ENCODE measurements around the gene CORO6. TPM values are rescaled to one million over a fixed set of nuclear protein-coding genes. Genes with fewer than 3 reads are reported as not detected.

Gene CORO6
- total and polyA plus RNA-seq, 2 of the 13 experiments (the other 11 are each of a cell fraction or from before 2014, with no cell fraction given) = 0.42 to 0.82 TPM

- peak; percentile 69; the same call in 1 of the 2 replicates for TF ChIP-seq SNAPC5 (CRISPR knock-in tag; IDR thresholded peaks at IDR 0.05; ENCODE audit: borderline replicate concordance)
- TF ChIP-seq CSRNP2 (CRISPR knock-in tag; conservative IDR thresholded peaks at IDR 0.05; ENCODE audit: low read depth) = no peak
- TF ChIP-seq PLRG1 (conservative IDR thresholded peaks at IDR 0.05) = no peak
- no peak for TF ChIP-seq SMC3 (IDR thresholded peaks at IDR 0.05; ENCODE audit: low read length)
- no peak for TF ChIP-seq MNT (IDR thresholded peaks at IDR 0.05)
- TF ChIP-seq TFDP1 (CRISPR knock-in tag; IDR thresholded peaks at IDR 0.05; ENCODE audit: borderline replicate concordance) = peak; percentile 73; the same call in 1 of the 2 replicates
- TF ChIP-seq NR3C1 (CRISPR knock-in tag; IDR thresholded peaks at IDR 0.05) = no peak
- no peak for TF ChIP-seq SNAPC2 (CRISPR knock-in tag; IDR thresholded peaks at IDR 0.05)
- TF ChIP-seq ZNF691 (CRISPR knock-in tag; IDR thresholded peaks at IDR 0.05; ENCODE audit: borderline replicate concordance, low read depth) = peak; percentile 55; the same call in 1 of the 2 replicates
- TF ChIP-seq ZNF639 (CRISPR knock-in tag; conservative IDR thresholded peaks at IDR 0.05) = no peak
- TF ChIP-seq STAT6 (CRISPR knock-in tag; IDR thresholded peaks at IDR 0.05; ENCODE audit: borderline replicate concordance) = no peak; the same call in 1 of the 2 replicates
- TF ChIP-seq ZNF564 (CRISPR knock-in tag; IDR thresholded peaks at IDR 0.05) = peak; percentile 87
- TF ChIP-seq SOX5 (CRISPR knock-in tag; IDR thresholded peaks at IDR 0.05; ENCODE audit: borderline replicate concordance) = peak; percentile 60
- TF ChIP-seq SMYD3 (CRISPR knock-in tag; IDR thresholded peaks at IDR 0.05) = no peak
- TF ChIP-seq ZNF550 (CRISPR knock-in tag; IDR thresholded peaks at IDR 0.05; ENCODE audit: borderline replicate concordance) = no peak
- no peak for TF ChIP-seq ZNF562 (CRISPR knock-in tag; IDR thresholded peaks at IDR 0.05; ENCODE audit: borderline replicate concordance)
- TF ChIP-seq ARNT2 (CRISPR knock-in tag; IDR thresholded peaks at IDR 0.05; ENCODE audit: low read depth) = 0 out of 2 replicates have a peak, but pooled peaks have one; percentile 64
- no peak for TF ChIP-seq NFATC3 (CRISPR knock-in tag; IDR thresholded peaks at IDR 0.05)
- TF ChIP-seq ZNF577 (CRISPR knock-in tag; IDR thresholded peaks at IDR 0.05; ENCODE audit: borderline replicate concordance, low read depth) = no peak
- no peak for TF ChIP-seq ZNF451 (CRISPR knock-in tag; IDR thresholded peaks at IDR 0.05)
These were observed 47.8 kb downstream of the CORO6 start (continued) for GRCh38 chr17:29574732-29575510.
